Suprapubic skin (tissue), 4 donors: Measurements from ENCODE around the gene ZBTB7B.

Experiments used
- EP300 ChIP-seq: sonication (generic); formaldehyde crosslinking; IDR thresholded peaks from one replicate; pipeline ENCODE4 v1.6.1; 2017; ENCODE audit warnings: antibody characterized with exemption
- POLR2AphosphoS5 ChIP-seq, 3 donors: sonication (generic); formaldehyde crosslinking; IDR thresholded peaks; one replicate each; pipeline ENCODE4 v1.6.1; 2017; ENCODE audit warnings: antibody characterized with exemption in 3 of 3
- TF ChIP-seq, protein P1 (sequence below), 2 donors: fragments of 200-600 bp in 1 of 2; fragments of 450-650 bp in 1 of 2; sonication (generic) in 1 of 2; IDR thresholded peaks; one replicate each; pipeline ENCODE4 v1.5.1; 2016 to 2019; ENCODE audit warnings: antibody characterized with exemption in 2 of 2, mild to moderate bottlenecking in 1 of 2, moderate library complexity in 1 of 2

- TF ChIP-seq POLR2AphosphoS5 (IDR thresholded peaks at IDR 0.05) (no peak), EP300 (no peak)
- TF ChIP-seq, protein P1, sequence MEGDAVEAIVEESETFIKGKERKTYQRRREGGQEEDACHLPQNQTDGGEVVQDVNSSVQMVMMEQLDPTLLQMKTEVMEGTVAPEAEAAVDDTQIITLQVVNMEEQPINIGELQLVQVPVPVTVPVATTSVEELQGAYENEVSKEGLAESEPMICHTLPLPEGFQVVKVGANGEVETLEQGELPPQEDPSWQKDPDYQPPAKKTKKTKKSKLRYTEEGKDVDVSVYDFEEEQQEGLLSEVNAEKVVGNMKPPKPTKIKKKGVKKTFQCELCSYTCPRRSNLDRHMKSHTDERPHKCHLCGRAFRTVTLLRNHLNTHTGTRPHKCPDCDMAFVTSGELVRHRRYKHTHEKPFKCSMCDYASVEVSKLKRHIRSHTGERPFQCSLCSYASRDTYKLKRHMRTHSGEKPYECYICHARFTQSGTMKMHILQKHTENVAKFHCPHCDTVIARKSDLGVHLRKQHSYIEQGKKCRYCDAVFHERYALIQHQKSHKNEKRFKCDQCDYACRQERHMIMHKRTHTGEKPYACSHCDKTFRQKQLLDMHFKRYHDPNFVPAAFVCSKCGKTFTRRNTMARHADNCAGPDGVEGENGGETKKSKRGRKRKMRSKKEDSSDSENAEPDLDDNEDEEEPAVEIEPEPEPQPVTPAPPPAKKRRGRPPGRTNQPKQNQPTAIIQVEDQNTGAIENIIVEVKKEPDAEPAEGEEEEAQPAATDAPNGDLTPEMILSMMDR (IDR thresholded peaks at IDR 0.05) = no peak
Measured at GRCh38 chr1:154998201-154998780, 4.3 kb upstream of the ZBTB7B start.
